CD14-positive monocyte (primary cell): ENCODE data around the gene PSMD7. TPM values are rescaled to one million over a fixed set of nuclear protein-coding genes. Genes with fewer than 3 reads are reported as not detected.
A peak's percentile ranks its signal among the peaks of the same experiment; 100 is the strongest.

Source experiments
- DNase-seq, 3 donors: peaks; one replicate each; pipeline ENCODE4 v3.0.0-alpha.2; 2011 to 2022
- H2AFZ ChIP-seq: 2 replicates; pipeline ENCODE4 v1.6.0; 2012; ENCODE audit warnings: mild to moderate bottlenecking, low read depth, low read length, inconsistent platforms; ENCODE audit not compliant: insufficient read depth, poor library complexity, severe bottlenecking
- H3K27ac ChIP-seq, 2 donors: 1 replicate in 1 of 2; 2 replicates in 1 of 2; pipeline ENCODE4 v1.5.1; 2012 to 2013; ENCODE audit warnings: low read length in 2 of 2, control low read depth in 1 of 2, inconsistent platforms in 1 of 2, low read depth in 1 of 2, mild to moderate bottlenecking in 1 of 2
- H3K27me3 ChIP-seq, 2 donors: one replicate each; pipeline versions ENCODE4 v1.6.0 to v1.6.1; 2011 to 2013; ENCODE audit warnings: low read length in 2 of 2; ENCODE audit not compliant: control insufficient read depth in 2 of 2, insufficient read depth in 2 of 2
- H3K36me3 ChIP-seq, 2 donors: replicated peaks in 1 of 2; 1 replicate in 1 of 2; 2 replicates in 1 of 2; pipeline versions ENCODE4 v1.5.1 to v1.6.1; 2012 to 2013; ENCODE audit warnings: low read length in 2 of 2, control low read depth in 1 of 2, inconsistent platforms in 1 of 2, mild to moderate bottlenecking in 1 of 2; ENCODE audit not compliant: insufficient read depth in 2 of 2, control insufficient read depth in 1 of 2
- H3K4me1 ChIP-seq, 2 donors: 1 replicate in 1 of 2; 2 replicates in 1 of 2; pipeline versions ENCODE4 v1.5.1 to v1.6.1; 2012 to 2013; ENCODE audit warnings: low read length in 2 of 2, control low read depth in 1 of 2, inconsistent platforms in 1 of 2, mild to moderate bottlenecking in 1 of 2, moderate library complexity in 1 of 2; ENCODE audit not compliant: insufficient read depth in 2 of 2, control insufficient read depth in 1 of 2
- H3K4me2 ChIP-seq: replicated peaks from 2 replicates; pipeline ENCODE3; 2012; ENCODE audit warnings: low read length, moderate library complexity, mild to moderate bottlenecking; ENCODE audit not compliant: poor library complexity, severe bottlenecking; ENCODE audit errors: extremely low read depth
- H3K4me3 ChIP-seq, 3 experiments: fragments of 200-600 bp in 1 of 3; sonication (generic) in 1 of 3; replicated peaks in 1 of 3; 1 replicate in 2 of 3; 2 replicates in 1 of 3; pipeline ENCODE4 v1.5.1; 2011 to 2013; ENCODE audit warnings: low read length in 3 of 3, mild to moderate bottlenecking in 3 of 3, control low read depth in 2 of 3, low read depth in 2 of 3, inconsistent platforms in 1 of 3, moderate library complexity in 1 of 3
- H3K79me2 ChIP-seq: 2 replicates; pipeline ENCODE4 v1.6.0; 2012; ENCODE audit warnings: mild to moderate bottlenecking, control low read depth, inconsistent platforms, low read length, moderate library complexity; ENCODE audit not compliant: insufficient read depth
- H3K9ac ChIP-seq: 2 replicates; pipeline ENCODE4 v1.6.0; 2017; ENCODE audit warnings: low read length, mild to moderate bottlenecking; ENCODE audit not compliant: insufficient read depth, poor library complexity, severe bottlenecking
- H3K9me3 ChIP-seq, 2 donors: replicated peaks in 1 of 2; 1 replicate in 1 of 2; 2 replicates in 1 of 2; pipeline versions ENCODE4 v1.5.1 to v1.6.1; 2012 to 2013; ENCODE audit warnings: low read length in 2 of 2, control low read depth in 1 of 2; ENCODE audit not compliant: control insufficient read depth in 1 of 2, insufficient read depth in 1 of 2
- H4K20me1 ChIP-seq: 2 replicates; pipeline ENCODE4 v1.6.0; 2012; ENCODE audit warnings: mild to moderate bottlenecking, low read length, control low read depth, moderate library complexity; ENCODE audit not compliant: insufficient read depth
- H3K27ac Mint-ChIP-seq, 7 donors: one replicate each; pipeline ENCODE4 v1.8.0; 2020; ENCODE audit warnings: mild to moderate bottlenecking in 7 of 7, mixed read lengths in 7 of 7, moderate library complexity in 6 of 7, inconsistent platforms in 2 of 7
- H3K27me3 Mint-ChIP-seq, 3 donors: one replicate each; pipeline ENCODE4 v1.8.0; 2021 to 2022; ENCODE audit warnings: low read depth in 3 of 3, mild to moderate bottlenecking in 3 of 3, mixed read lengths in 3 of 3, moderate library complexity in 3 of 3, inconsistent platforms in 1 of 3
- H3K36me3 Mint-ChIP-seq, 2 donors: one replicate each; pipeline ENCODE4 v1.8.0; 2020; ENCODE audit warnings: mixed read lengths in 2 of 2, inconsistent platforms in 1 of 2, mild to moderate bottlenecking in 1 of 2
- H3K4me1 Mint-ChIP-seq: one replicate; pipeline ENCODE4 v1.8.0; 2020; ENCODE audit warnings: mild to moderate bottlenecking, mixed read lengths
- H3K4me3 Mint-ChIP-seq, 2 donors: one replicate each; pipeline ENCODE4 v1.8.0; 2020; ENCODE audit warnings: mild to moderate bottlenecking in 2 of 2, mixed read lengths in 2 of 2, moderate library complexity in 1 of 2
- H3K9me3 Mint-ChIP-seq, 7 donors: one replicate each; pipeline ENCODE4 v1.8.0; 2020 to 2022; ENCODE audit warnings: mixed read lengths in 7 of 7, mild to moderate bottlenecking in 6 of 7, moderate library complexity in 6 of 7, inconsistent platforms in 2 of 7
- WGBS: methylation state at CpG from one replicate; pipeline ENCODE4 v1.1.5; 2013; ENCODE audit warnings: missing lambda C conversion rate; ENCODE audit not compliant: insufficient coverage; 5-methylcytosine and 5-hydroxymethylcytosine counted together
- intact Hi-C, 2 donors: fragments of 100-400 bp; cut with micrococcal nuclease; formaldehyde crosslinking; loops; one replicate each; pipeline versions ENCODE4 v1.15.0 to v1.15.1; 2023
- polyA plus RNA-seq, 3 donors: library from polyadenylated mRNA; depleted of rRNA in 1 of 3; unstranded in 2 of 3; stranded (reverse) in 1 of 3; fragments of 300-500 nt in 2 of 3; fragments of >200 nt in 1 of 3; fragmentation: Illumina TruSeq in 2 of 3; gene quantifications; 1 replicate in 2 of 3; 2 replicates in 1 of 3; pipeline ENCODE4 v1.2.3, GENCODE V29; 2012 to 2021
- TF ChIP-seq, protein P1 (sequence below): fragments of 200-600 bp; IDR thresholded peaks from one replicate; pipeline ENCODE4 v1.8.0; 2022; ENCODE audit warnings: antibody characterized with exemption, mild to moderate bottlenecking

PSMD7 gene
- polyA plus RNA-seq, 3 donors = 61.3 to 118 (median 96.7) TPM

- Histone ChIP-seq H4K20me1 (peaks cover 50% of the 10 kb centered on the region), H3K27ac (peak overlapping the region in 1 of 2 donors; percentile 97), H2AFZ (no peak overlapping the region), H3K4me3 (peak overlapping the region in 1 of 3 experiments; percentile 84), H3K9me3 (no peaks in the 10 kb centered on the region), H3K36me3 (peaks cover 42 to 50% of the 10 kb centered on the region in 2 donors), H3K27me3 (no peaks in the 10 kb centered on the region), H3K4me2 (peak overlapping the region; percentile 96), H3K79me2 (peaks cover 42% of the 10 kb centered on the region), H3K9ac (no peak overlapping the region), H3K4me1 (peaks cover 21 to 31% of the 10 kb centered on the region in 2 donors)
- Mint-ChIP-seq H3K4me3 (peak overlapping the region in 1 of 2 donors; percentile 94), H3K4me1 (peaks cover 25% of the 10 kb centered on the region), H3K9me3 (no peaks in the 10 kb centered on the region), H3K27ac (peak overlapping the region in 4 of 7 donors; percentile 95 to 98 (median 98)), H3K36me3 (peaks cover 40 to 43% of the 10 kb centered on the region in 2 donors), H3K27me3 (no peaks in the 10 kb centered on the region)
- TF ChIP-seq, protein P1, sequence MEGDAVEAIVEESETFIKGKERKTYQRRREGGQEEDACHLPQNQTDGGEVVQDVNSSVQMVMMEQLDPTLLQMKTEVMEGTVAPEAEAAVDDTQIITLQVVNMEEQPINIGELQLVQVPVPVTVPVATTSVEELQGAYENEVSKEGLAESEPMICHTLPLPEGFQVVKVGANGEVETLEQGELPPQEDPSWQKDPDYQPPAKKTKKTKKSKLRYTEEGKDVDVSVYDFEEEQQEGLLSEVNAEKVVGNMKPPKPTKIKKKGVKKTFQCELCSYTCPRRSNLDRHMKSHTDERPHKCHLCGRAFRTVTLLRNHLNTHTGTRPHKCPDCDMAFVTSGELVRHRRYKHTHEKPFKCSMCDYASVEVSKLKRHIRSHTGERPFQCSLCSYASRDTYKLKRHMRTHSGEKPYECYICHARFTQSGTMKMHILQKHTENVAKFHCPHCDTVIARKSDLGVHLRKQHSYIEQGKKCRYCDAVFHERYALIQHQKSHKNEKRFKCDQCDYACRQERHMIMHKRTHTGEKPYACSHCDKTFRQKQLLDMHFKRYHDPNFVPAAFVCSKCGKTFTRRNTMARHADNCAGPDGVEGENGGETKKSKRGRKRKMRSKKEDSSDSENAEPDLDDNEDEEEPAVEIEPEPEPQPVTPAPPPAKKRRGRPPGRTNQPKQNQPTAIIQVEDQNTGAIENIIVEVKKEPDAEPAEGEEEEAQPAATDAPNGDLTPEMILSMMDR = no peak
- no CpG with 5 or more reads among the region's 2 CpGs for WGBS
- intact Hi-C loops = loop anchor here in 1 of 2 donors (5.0 kb wide), 1 partner anchor 369 kb away; the partner anchor contains the start of gene RFWD3
- DNase-seq = no peak
These were observed 1.5 kb downstream of the PSMD7 start for GRCh38 chr16:74298104-74298503.

DNA sequence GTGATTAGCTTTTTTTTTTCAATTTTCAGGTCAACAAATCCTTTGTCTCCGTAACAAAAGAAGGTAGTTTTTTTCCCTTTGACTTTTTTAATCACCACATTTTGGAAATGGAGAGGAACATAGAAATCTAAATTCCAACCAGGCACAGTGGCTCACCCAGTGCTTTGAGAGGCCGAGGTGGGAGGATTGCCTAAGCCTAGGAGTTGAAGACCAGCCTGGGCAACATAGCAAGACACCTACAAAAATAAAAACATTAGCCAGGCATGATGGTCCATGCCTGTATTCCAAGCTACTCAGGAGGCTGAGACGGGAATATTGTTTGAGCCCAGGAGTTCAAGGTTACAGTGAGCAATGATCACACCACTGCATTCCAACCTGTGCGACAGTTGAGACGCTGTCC, 5.7 kb downstream of the PSMD7 start:
- Mint-ChIP-seq H3K4me1 (peaks cover 17% of the 10 kb centered on the region), H3K36me3 (peaks cover 79 to 84% of the 10 kb centered on the region in 2 donors), H3K9me3 (no peaks in the 10 kb centered on the region), H3K27ac (peak overlapping the region in 1 of 7 donors; percentile 46), H3K4me3 (no peak overlapping the region), H3K27me3 (no peaks in the 10 kb centered on the region)
- TF ChIP-seq, protein P1 = no peak
- no peak overlapping the region for H2AFZ ChIP-seq
- no peak overlapping the region for H3K4me3 ChIP-seq
- no peaks in the 10 kb centered on the region for H3K27me3 ChIP-seq
- intact Hi-C loops = no loop called here
- peak overlapping the region in 1 of 2 donors; percentile 37 for H3K27ac ChIP-seq
- no peak overlapping the region for H3K4me2 ChIP-seq
- peaks cover 84 to 92% of the 10 kb centered on the region in 2 donors for H3K36me3 ChIP-seq
- DNase-seq = no peak
- 100% methylated on average over 2 of the region's 5 CpGs for WGBS
- H4K20me1 ChIP-seq = peaks cover 65% of the 10 kb centered on the region
- H3K9ac ChIP-seq = no peak overlapping the region
- H3K4me1 ChIP-seq = peaks cover 12 to 14% of the 10 kb centered on the region in 2 donors
- H3K9me3 ChIP-seq = no peaks in the 10 kb centered on the region
- peaks cover 34% of the 10 kb centered on the region for H3K79me2 ChIP-seq
